GM12891 (cell line): Measurements from ENCODE around the gene SSNA1.

ENCODE experiments used
- POLR2A ChIP-seq: IDR thresholded peaks from 2 replicates; pipeline ENCODE4 v1.6.1; 2011; ENCODE audit warnings: low read depth, low read length, control low read depth
- POLR2AphosphoS5 ChIP-seq: IDR thresholded peaks from 2 replicates; pipeline ENCODE4 v1.6.1; 2011; ENCODE audit warnings: low read depth, low read length, control low read depth
- TAF1 ChIP-seq: IDR thresholded peaks from 2 replicates; pipeline ENCODE4 v1.6.1; 2011; ENCODE audit warnings: low read depth, low read length, control low read depth

DNA sequence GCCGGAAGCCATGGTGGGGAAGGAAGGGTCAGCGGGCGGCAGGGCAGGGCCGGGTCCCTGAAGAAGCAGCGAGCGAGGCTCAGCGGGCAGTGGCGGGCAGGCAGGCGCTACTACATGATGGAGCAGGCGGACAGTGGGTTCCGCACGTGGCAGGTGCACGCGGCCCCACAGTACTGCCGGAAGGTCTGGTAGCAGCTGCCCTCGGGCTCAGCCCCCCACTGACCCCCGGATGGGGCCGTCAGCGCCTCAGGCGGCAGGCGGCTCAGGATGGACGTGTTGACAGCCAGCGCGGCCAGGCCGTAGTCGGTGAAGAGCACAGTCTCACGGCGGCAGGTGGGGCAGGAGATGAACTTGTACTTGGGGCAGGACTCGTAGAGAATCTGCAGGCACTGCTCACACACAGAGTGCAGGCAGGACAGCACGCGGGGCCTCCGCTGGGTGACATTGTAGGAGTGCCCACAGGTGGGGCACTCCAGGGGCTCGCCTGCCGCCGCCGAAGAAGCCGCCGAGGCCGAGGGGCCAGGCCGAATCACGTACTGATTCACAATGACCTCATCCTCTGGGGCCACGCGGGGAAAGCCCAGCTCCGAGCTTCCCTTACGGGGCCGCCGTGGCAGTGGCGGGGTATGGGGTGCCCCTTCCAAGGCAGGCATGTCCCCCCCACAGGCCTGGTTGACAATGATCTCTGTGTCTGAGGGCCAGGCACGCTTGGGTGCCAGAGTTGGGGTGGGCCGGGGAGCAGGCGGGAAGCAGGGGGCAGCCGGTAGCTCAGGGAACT, 32.0 kb downstream of the SSNA1 start:
- TF ChIP-seq TAF1 (no peak), POLR2A (no peak), POLR2AphosphoS5 (no peak)
